RWPE2 (cell line): ENCODE measurements around the gene PTGES.

ENCODE experiments used
- ATAC-seq: fragments of 200-7000 bp; cut with Tn5 transposase; 3 replicates; pipeline ENCODE4 v1.9.1; 2021; ENCODE audit warnings: low read depth
- DNase-seq: peaks from one replicate; pipeline ENCODE4 v3.0.0-alpha.2; 2020; ENCODE audit warnings: low spot score
- H3K27ac ChIP-seq: fragments of 450-650 bp; 2 replicates; pipeline ENCODE4 v1.5.1; 2017; ENCODE audit warnings: mild to moderate bottlenecking; ENCODE audit not compliant: poor library complexity, severe bottlenecking
- H3K27me3 ChIP-seq: fragments of 250-450 bp; sonication (Bioruptor Pico); 2 replicates; pipeline ENCODE4 v1.5.1; 2021; ENCODE audit warnings: mild to moderate bottlenecking, moderate library complexity; ENCODE audit not compliant: insufficient read depth, poor library complexity, severe bottlenecking
- H3K36me3 ChIP-seq: fragments of 250-450 bp; sonication (Bioruptor Pico); 2 replicates; pipeline ENCODE4 v1.5.1; 2020; ENCODE audit warnings: low read depth, mild to moderate bottlenecking, moderate library complexity
- H3K4me1 ChIP-seq: fragments of 250-450 bp; sonication (Bioruptor Pico); 2 replicates; pipeline ENCODE4 v1.5.1; 2021; ENCODE audit warnings: mild to moderate bottlenecking, moderate library complexity; ENCODE audit not compliant: insufficient read depth, poor library complexity, severe bottlenecking
- H3K4me3 ChIP-seq: fragments of 250-450 bp; sonication (Bioruptor Pico); 2 replicates; pipeline ENCODE4 v1.5.1; 2021; ENCODE audit warnings: mild to moderate bottlenecking, moderate library complexity; ENCODE audit not compliant: severe bottlenecking
- H3K9me3 ChIP-seq: fragments of 250-450 bp; sonication (Bioruptor Pico); 2 replicates; pipeline ENCODE4 v1.5.1; 2021; ENCODE audit warnings: mild to moderate bottlenecking, moderate library complexity; ENCODE audit not compliant: severe bottlenecking
- CTCF ChIP-seq: fragments of 450-650 bp; IDR thresholded peaks from one replicate; pipeline ENCODE4 v1.5.1; 2017; ENCODE audit warnings: mild to moderate bottlenecking, moderate library complexity; ENCODE audit not compliant: poor library complexity, severe bottlenecking

Gene PTGES

GRCh38 chr9:129724456-129725190, 28.2 kb downstream of the PTGES start:
- no peaks in the 10 kb centered on the region for H3K27me3 ChIP-seq
- no peaks in the 10 kb centered on the region for H3K36me3 ChIP-seq
- H3K4me3 ChIP-seq, result no peak overlapping the region
- no peaks in the 10 kb centered on the region for H3K9me3 ChIP-seq
- DNase-seq (no peak), ATAC-seq (no peak)
- no peak overlapping the region for H3K27ac ChIP-seq
- H3K4me1 ChIP-seq, result no peaks in the 10 kb centered on the region
- no peak for TF ChIP-seq CTCF

- no peaks in the 10 kb centered on the region for H3K4me1 ChIP-seq
- no peaks in the 10 kb centered on the region for H3K27me3 ChIP-seq
- DNase-seq (no peak), ATAC-seq (no peak)
- no peak overlapping the region for H3K27ac ChIP-seq
- TF ChIP-seq CTCF, result no peak
- H3K9me3 ChIP-seq, result no peaks in the 10 kb centered on the region
- no peaks in the 10 kb centered on the region for H3K36me3 ChIP-seq
- no peak overlapping the region for H3K4me3 ChIP-seq
These were observed 29.9 kb downstream of the PTGES start for GRCh38 chr9:129722913-129723312.

- TF ChIP-seq CTCF, result peak; percentile 8
- Histone ChIP-seq H3K27me3 (no peaks in the 10 kb centered on the region), H3K9me3 (no peaks in the 10 kb centered on the region), H3K4me1 (no peaks in the 10 kb centered on the region), H3K36me3 (no peaks in the 10 kb centered on the region), H3K27ac (no peak overlapping the region), H3K4me3 (no peak overlapping the region)
- ATAC-seq (no peak), DNase-seq (no peak)
These were observed 31.8 kb downstream of the PTGES start for GRCh38 chr9:129720865-129721545.

- H3K4me1 ChIP-seq, result no peaks in the 10 kb centered on the region
- ATAC-seq (no peak; the same call in 2 of the 3 replicates), DNase-seq (no peak)
- TF ChIP-seq CTCF, result peak; percentile 18
- no peaks in the 10 kb centered on the region for H3K27me3 ChIP-seq
- H3K27ac ChIP-seq, result no peak overlapping the region
- no peaks in the 10 kb centered on the region for H3K36me3 ChIP-seq
- H3K9me3 ChIP-seq, result no peaks in the 10 kb centered on the region
- H3K4me3 ChIP-seq, result no peak overlapping the region
These were observed 32.5 kb downstream of the PTGES start for GRCh38 chr9:129720181-129720864.
